ENCODE data around the gene ATXN7. TPM values are rescaled to one million over a fixed set of nuclear protein-coding genes. Genes with fewer than 3 reads are reported as not detected.

The ATXN7 gene
- total RNA-seq, 1 experiment from 2014 or later = 27.5 TPM

GRCh38 chr3:63910001-63910400, 46.3 kb downstream of the ATXN7 start:
- no peak overlapping the region for H3K4me3 ChIP-seq (replicated peaks in 1 of 2; ENCODE audit: low read depth in 1 of 2, low read length in 2 of 2)
- RAD21 ChIA-PET (ENCODE audit: low non-redundant PET in 1 of 2, low total read pairs in 2 of 2, uncharacterized antibody in 2 of 2, unreplicated experiment in 2 of 2) = no interaction called here
- H3K27me3 ChIP-seq (ENCODE audit: insufficient read depth, low read length) = no peaks in the 10 kb centered on the region
- peaks cover 12 to 25% of the 10 kb centered on the region in 2 experiments; a peak in 3 of 4 replicates for H3K4me1 ChIP-seq (ENCODE audit: control insufficient read depth in 1 of 2, insufficient read depth in 2 of 2, low read length in 2 of 2)
- H3K27ac ChIP-seq (ENCODE audit: low read depth, low read length) = no peak overlapping the region
- H3K79me2 ChIP-seq (ENCODE audit: insufficient read depth, low read length) = peaks cover 35% of the 10 kb centered on the region
- no peaks in the 10 kb centered on the region for H3K36me3 ChIP-seq (ENCODE audit: control insufficient read depth in 1 of 2, insufficient read depth in 2 of 2, low read length in 2 of 2)
- POLR2A ChIA-PET = no interaction called here
- H3K4me2 ChIP-seq (ENCODE audit: low read length) = no peak overlapping the region
- H3K9me2 ChIP-seq (ENCODE audit: insufficient read depth) = no peaks in the 10 kb centered on the region
- no peaks in the 10 kb centered on the region for H4K20me1 ChIP-seq (ENCODE audit: insufficient read depth)
- no TSS peak for BruUV-seq (replicated peaks)
- H3K9me3 ChIP-seq (ENCODE audit: control insufficient read depth in 1 of 2, insufficient read depth in 1 of 2, low read depth in 1 of 2, low read length in 2 of 2) = no peaks in the 10 kb centered on the region
- CTCF ChIA-PET = no interaction called here
- intact Hi-C loops (cut with micrococcal nuclease) = loop anchor here (5.0 kb wide), 1 partner anchor 48 kb away; the partner anchor contains the start of genes ATXN7 and THOC7
- no peak overlapping the region for H2AFZ ChIP-seq (ENCODE audit: low read depth, low read length, poor library complexity, severe bottlenecking)
- ATAC-seq (no peak), DNase-seq (ENCODE audit: low read depth, low spot score) (no peak)
- no peak overlapping the region for H3K9ac ChIP-seq (ENCODE audit: low read length)
- TF ChIP-seq EZH2phosphoT487 (IDR thresholded peaks at IDR 0.05; ENCODE audit: borderline replicate concordance) (no peak), RAD21 (IDR thresholded peaks at IDR 0.05; ENCODE audit: low read depth) (no peak), SRF (IDR thresholded peaks at IDR 0.05; ENCODE audit: low read depth) (no peak), SP1 (IDR thresholded peaks at IDR 0.05; ENCODE audit: low read depth) (no peak), POLR2AphosphoS5 (IDR thresholded peaks at IDR 0.05; ENCODE audit: low read depth, low read length) (no peak), EGR1 (IDR thresholded peaks at IDR 0.05; ENCODE audit: low read depth) (no peak), ZBTB33 (IDR thresholded peaks at IDR 0.05; ENCODE audit: extremely low read depth, insufficient replicate concordance, low read length) (no peak), ZNF274 (IDR thresholded peaks at IDR 0.05; ENCODE audit: low read depth, low read length) (no peak), SIN3A (IDR thresholded peaks at IDR 0.05; ENCODE audit: low read depth) (no peak), CBX3 (IDR thresholded peaks at IDR 0.05; ENCODE audit: low read depth) (no peak), ZFX (IDR thresholded peaks at IDR 0.05) (no peak), YY1 (IDR thresholded peaks at IDR 0.05; ENCODE audit: extremely low read depth, insufficient replicate concordance, low read depth, low read length) (no peak), EZH2 (IDR thresholded peaks at IDR 0.05) (no peak), TCF7L2 (IDR thresholded peaks at IDR 0.05; ENCODE audit: borderline replicate concordance, extremely low read depth, insufficient read depth, insufficient read length) (no peak), POLR2A (IDR thresholded peaks at IDR 0.05; ENCODE audit: borderline replicate concordance, extremely low read depth, insufficient read depth, insufficient read length) (no peak)
- TF ChIP-seq, protein P1, sequence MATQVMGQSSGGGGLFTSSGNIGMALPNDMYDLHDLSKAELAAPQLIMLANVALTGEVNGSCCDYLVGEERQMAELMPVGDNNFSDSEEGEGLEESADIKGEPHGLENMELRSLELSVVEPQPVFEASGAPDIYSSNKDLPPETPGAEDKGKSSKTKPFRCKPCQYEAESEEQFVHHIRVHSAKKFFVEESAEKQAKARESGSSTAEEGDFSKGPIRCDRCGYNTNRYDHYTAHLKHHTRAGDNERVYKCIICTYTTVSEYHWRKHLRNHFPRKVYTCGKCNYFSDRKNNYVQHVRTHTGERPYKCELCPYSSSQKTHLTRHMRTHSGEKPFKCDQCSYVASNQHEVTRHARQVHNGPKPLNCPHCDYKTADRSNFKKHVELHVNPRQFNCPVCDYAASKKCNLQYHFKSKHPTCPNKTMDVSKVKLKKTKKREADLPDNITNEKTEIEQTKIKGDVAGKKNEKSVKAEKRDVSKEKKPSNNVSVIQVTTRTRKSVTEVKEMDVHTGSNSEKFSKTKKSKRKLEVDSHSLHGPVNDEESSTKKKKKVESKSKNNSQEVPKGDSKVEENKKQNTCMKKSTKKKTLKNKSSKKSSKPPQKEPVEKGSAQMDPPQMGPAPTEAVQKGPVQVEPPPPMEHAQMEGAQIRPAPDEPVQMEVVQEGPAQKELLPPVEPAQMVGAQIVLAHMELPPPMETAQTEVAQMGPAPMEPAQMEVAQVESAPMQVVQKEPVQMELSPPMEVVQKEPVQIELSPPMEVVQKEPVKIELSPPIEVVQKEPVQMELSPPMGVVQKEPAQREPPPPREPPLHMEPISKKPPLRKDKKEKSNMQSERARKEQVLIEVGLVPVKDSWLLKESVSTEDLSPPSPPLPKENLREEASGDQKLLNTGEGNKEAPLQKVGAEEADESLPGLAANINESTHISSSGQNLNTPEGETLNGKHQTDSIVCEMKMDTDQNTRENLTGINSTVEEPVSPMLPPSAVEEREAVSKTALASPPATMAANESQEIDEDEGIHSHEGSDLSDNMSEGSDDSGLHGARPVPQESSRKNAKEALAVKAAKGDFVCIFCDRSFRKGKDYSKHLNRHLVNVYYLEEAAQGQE (IDR thresholded peaks at IDR 0.05; ENCODE audit: low read depth) = no peak

All from HCT116 (cell line).